ENCODE data around the gene SPTBN2.

- TF ChIP-seq POLR2A (IDR thresholded peaks at IDR 0.05) (no peak), CTCF (IDR thresholded peaks at IDR 0.05) (no peak)
Observed at GRCh38 chr11:66685276-66686099, 43.5 kb downstream of the SPTBN2 start.

Measured in uterus (tissue), 2 donors.